PC-9 (cell line): ENCODE measurements around the gene TUBD1.

ENCODE experiments used
- EZH2 ChIP-seq: fragments of 200-600 bp; sonication (generic); IDR thresholded peaks from 2 replicates; pipeline ENCODE4 v1.8.0; 2017; ENCODE audit warnings: antibody characterized with exemption, low read depth
- TF ChIP-seq, protein P1 (sequence below): fragments of 200-600 bp; sonication (generic); conservative IDR thresholded peaks from 2 replicates; pipeline ENCODE4 v1.6.1; 2017; ENCODE audit warnings: mixed run types, antibody characterized with exemption, mild to moderate bottlenecking, moderate library complexity

- TF ChIP-seq, protein P1, sequence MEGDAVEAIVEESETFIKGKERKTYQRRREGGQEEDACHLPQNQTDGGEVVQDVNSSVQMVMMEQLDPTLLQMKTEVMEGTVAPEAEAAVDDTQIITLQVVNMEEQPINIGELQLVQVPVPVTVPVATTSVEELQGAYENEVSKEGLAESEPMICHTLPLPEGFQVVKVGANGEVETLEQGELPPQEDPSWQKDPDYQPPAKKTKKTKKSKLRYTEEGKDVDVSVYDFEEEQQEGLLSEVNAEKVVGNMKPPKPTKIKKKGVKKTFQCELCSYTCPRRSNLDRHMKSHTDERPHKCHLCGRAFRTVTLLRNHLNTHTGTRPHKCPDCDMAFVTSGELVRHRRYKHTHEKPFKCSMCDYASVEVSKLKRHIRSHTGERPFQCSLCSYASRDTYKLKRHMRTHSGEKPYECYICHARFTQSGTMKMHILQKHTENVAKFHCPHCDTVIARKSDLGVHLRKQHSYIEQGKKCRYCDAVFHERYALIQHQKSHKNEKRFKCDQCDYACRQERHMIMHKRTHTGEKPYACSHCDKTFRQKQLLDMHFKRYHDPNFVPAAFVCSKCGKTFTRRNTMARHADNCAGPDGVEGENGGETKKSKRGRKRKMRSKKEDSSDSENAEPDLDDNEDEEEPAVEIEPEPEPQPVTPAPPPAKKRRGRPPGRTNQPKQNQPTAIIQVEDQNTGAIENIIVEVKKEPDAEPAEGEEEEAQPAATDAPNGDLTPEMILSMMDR = no peak
- no peak for TF ChIP-seq EZH2
These were observed 20.4 kb downstream of the TUBD1 start for GRCh38 chr17:59872351-59872750.
